Cardiac muscle cell (in vitro differentiated cells and primary cell): ENCODE results near the gene PTPRN. TPM values are rescaled to one million over a fixed set of nuclear protein-coding genes. Genes with fewer than 3 reads are reported as not detected.
"Not testable (repeated sequence)": the region's sequence is repeated elsewhere in the genome, so short reads cannot be mapped to it uniquely, and the experiment has no call there.

ENCODE experiments used
- DNase-seq, 2 donors: peaks; one replicate each; pipeline versions ENCODE4 v3.0.0 to v3.0.0-alpha.2; 2010 to 2017; ENCODE audit warnings: low read depth in 1 of 2, low spot score in 1 of 2
- H3K27ac ChIP-seq: fragments of 200-600 bp; sonication (generic); 2 replicates; pipeline ENCODE4 v1.5.1; 2016
- H3K27me3 ChIP-seq: fragments of 200-600 bp; sonication (generic); 2 replicates; pipeline ENCODE4 v1.6.0; 2016; ENCODE audit warnings: control low read depth
- H3K36me3 ChIP-seq: fragments of 200-600 bp; sonication (generic); 2 replicates; pipeline ENCODE4 v1.5.1; 2016; ENCODE audit warnings: control low read depth
- H3K4me1 ChIP-seq: fragments of 200-600 bp; sonication (generic); 2 replicates; pipeline ENCODE4 v1.8.1; 2017; ENCODE audit warnings: low read depth, mild to moderate bottlenecking, mixed run types
- H3K4me3 ChIP-seq: fragments of 200-600 bp; sonication (generic); 2 replicates; pipeline ENCODE4 v1.5.1; 2016; ENCODE audit warnings: mild to moderate bottlenecking
- H3K9me3 ChIP-seq: fragments of 200-600 bp; sonication (generic); 2 replicates; pipeline ENCODE4 v1.5.1; 2017; ENCODE audit warnings: low read depth, mild to moderate bottlenecking, control low read depth
- polyA plus RNA-seq: library from polyadenylated mRNA; unstranded; fragments of >200 nt; fragmentation: Nextera tagmentation; extraction: Ambion mirVana; gene quantifications from 2 replicates; pipeline ENCODE4 v1.2.1, GENCODE V29; 2016
- total RNA-seq: library from RNA; depleted of rRNA; stranded (reverse); fragments of >200 nt; gene quantifications from 2 replicates; pipeline ENCODE4 v1.2.3, GENCODE V29; 2016
- TF ChIP-seq, protein P1 (sequence below): IDR thresholded peaks from 2 replicates; pipeline ENCODE4 v1.5.1; 2012; ENCODE audit warnings: low read depth, mild to moderate bottlenecking, low read length

PTPRN gene
- total and polyA plus RNA-seq, 2 experiments from 2014 or later = 0.36 to 1.4 TPM

GRCh38 chr2:219261024-219261855 lies 48.0 kb downstream of the PTPRN start:
- Histone ChIP-seq H3K9me3 (no peaks in the 10 kb centered on the region), H3K4me1 (no peaks in the 10 kb centered on the region), H3K27me3 (peaks cover 71% of the 10 kb centered on the region), H3K36me3 (no peaks in the 10 kb centered on the region), H3K27ac (no peak overlapping the region), H3K4me3 (no peak overlapping the region)
- TF ChIP-seq, protein P1, sequence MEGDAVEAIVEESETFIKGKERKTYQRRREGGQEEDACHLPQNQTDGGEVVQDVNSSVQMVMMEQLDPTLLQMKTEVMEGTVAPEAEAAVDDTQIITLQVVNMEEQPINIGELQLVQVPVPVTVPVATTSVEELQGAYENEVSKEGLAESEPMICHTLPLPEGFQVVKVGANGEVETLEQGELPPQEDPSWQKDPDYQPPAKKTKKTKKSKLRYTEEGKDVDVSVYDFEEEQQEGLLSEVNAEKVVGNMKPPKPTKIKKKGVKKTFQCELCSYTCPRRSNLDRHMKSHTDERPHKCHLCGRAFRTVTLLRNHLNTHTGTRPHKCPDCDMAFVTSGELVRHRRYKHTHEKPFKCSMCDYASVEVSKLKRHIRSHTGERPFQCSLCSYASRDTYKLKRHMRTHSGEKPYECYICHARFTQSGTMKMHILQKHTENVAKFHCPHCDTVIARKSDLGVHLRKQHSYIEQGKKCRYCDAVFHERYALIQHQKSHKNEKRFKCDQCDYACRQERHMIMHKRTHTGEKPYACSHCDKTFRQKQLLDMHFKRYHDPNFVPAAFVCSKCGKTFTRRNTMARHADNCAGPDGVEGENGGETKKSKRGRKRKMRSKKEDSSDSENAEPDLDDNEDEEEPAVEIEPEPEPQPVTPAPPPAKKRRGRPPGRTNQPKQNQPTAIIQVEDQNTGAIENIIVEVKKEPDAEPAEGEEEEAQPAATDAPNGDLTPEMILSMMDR = no peak
- no peak for DNase-seq

- not testable (repeated sequence) for H3K4me1 ChIP-seq, H3K36me3 ChIP-seq, DNase-seq, H3K27ac ChIP-seq, H3K4me3 ChIP-seq, H3K9me3 ChIP-seq
- H3K27me3 ChIP-seq = peaks cover 92% of the 10 kb centered on the region
These were observed 50.3 kb downstream of the PTPRN start for GRCh38 chr2:219258942-219259341.

DNA sequence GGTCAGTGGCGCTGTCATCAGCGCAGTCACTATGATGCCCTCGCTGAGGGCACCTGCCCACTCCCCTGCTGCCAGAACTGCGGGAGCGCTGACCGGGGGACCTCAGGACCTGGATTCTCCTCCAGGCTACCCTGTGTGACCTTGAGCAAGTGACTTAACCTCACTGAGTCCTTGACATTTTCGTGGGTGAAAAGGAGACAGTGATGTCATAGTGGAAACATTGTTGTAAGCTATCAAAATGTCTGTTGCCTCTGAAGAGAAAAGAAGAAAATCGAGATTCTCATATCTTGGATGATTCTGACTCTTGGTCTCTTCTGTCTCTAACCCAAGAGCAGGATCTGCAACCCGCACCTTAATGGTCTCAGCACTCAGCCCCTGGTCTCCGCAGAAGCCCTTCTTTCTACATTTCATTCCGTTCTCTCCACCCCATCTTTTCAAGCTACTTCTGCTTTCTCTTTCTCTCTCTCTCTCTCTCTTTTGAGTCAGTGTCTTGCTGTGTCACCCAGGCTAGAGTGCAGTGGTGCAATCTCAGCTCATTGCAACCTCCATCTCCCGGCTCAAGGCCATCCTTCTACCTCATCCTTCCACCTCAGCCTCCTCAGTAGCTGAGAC lies 54.5 kb downstream of the PTPRN start:
- DNase-seq = no peak
- TF ChIP-seq, protein P1 = no peak
- Histone ChIP-seq H3K4me3 (peak overlapping the region; percentile 33), H3K36me3 (no peaks in the 10 kb centered on the region), H3K9me3 (no peaks in the 10 kb centered on the region), H3K4me1 (peaks cover 12% of the 10 kb centered on the region), H3K27ac (no peak overlapping the region), H3K27me3 (peaks cover 82% of the 10 kb centered on the region)

DNA sequence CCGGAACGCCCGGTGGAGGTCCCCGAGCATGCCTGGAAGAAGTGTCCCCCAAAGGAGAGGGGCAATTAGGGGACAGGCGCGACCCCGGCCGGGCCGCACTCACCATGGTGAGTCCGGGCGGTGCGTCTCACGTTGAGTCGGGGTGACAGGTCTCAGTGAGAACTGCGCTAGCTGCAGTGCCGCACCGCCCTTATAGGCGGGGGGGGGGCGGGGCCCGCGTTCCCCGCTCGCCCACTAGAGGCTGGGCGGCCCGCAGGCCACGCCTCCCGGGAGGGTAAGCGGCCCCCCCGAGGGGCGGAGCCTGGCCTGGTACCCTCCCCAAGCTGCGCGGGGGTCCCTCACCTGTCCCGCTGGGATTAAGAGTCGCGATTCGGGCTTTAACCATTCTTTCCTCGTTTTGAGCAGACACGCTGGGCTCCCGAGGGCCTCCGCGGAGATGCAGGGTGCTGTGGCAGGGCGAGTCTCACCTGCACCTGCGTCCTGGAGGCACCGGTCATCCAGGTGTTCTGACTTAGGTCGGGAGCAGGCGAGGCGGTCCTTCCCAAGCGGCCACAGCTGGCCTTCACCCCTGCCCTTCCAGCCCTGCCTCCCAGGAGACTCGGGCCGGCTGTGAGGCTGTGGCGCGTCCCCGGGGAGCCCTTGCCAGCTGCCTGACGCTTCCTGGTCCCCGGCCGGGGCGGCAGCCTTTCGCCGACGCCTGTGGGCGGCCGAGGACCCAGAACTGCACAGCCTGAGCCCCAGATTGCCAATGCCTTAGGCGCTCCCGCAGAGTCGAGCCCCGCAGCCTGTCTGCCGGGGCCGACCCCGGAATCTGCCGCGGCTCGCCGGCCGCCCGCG lies 55.2 kb downstream of the PTPRN start, which contains the start of gene TUBA4A:
TUBA4A (minus strand) TSS at position 166 of the 837 bp plus-strand sequence; CDS start at position 106, 60 bp downstream.
- Histone ChIP-seq H3K27me3 (peaks cover 76% of the 10 kb centered on the region), H3K4me3 (peak within 1 kb of the TSS; percentile 33), H3K27ac (no peak within 1 kb of the TSS), H3K9me3 (no peaks in the 10 kb centered on the region), H3K4me1 (peaks cover 12% of the 10 kb centered on the region), H3K36me3 (no peaks in the 10 kb centered on the region)
- TF ChIP-seq, protein P1 = no peak
- DNase-seq = peak; percentile 62 to 63

DNA sequence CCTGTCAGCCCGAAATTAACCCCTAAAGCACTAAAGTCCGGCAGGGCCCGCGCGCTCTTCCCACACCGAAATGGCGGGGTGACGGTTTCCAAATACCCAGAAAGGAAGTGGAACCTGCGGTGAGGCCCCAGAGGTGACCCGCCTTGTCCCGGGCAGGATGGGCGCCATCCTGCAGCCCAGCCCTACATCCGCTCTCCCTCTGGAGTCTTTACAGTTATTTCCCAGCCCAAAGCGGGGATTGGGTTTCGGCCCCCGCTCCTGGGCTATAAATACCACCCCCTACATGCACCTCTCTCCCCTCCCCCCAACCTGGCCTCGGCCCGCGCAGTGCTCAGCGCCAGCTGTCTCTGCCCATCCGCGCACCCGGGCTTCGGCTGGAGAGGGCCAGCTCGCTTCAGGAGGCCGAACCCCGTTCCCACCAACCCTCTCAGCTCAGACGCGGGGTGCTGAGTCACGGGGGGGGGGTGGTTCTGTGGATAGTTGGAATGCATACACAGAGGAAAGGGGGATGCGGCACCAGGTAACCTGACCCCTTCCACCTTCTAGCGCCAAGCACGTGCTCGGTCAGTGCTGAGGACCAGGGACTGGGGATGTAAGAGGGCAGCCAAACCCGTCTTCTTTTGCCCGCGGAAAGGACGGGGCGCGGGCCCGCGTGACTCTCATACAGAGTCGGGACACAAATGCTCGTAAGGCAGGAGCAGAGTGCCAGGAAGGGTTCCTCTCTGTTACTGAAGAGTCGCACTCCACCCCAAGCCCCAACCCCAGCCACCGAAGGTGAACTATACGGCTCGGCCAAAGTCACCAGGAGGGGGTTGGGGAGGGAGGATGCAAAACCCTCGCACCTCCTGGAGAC lies 56.1 kb downstream of the PTPRN start, which contains the start of gene TUBA4B:
TUBA4B (plus strand) TSS at position 344 of the 853 bp plus-strand sequence; CDS start at position 509, 165 bp downstream.
- Histone ChIP-seq H3K4me1 (peaks cover 12% of the 10 kb centered on the region), H3K36me3 (no peaks in the 10 kb centered on the region), H3K27me3 (peaks cover 69% of the 10 kb centered on the region), H3K9me3 (no peaks in the 10 kb centered on the region), H3K4me3 (peak within 1 kb of the TSS; percentile 33), H3K27ac (no peak within 1 kb of the TSS)
- TF ChIP-seq, protein P1 = no peak
- DNase-seq = no peak
